IMR-90 (cell line): ENCODE measurements around the gene TEDC1. TPM values are rescaled to one million over a fixed set of nuclear protein-coding genes. Genes with fewer than 3 reads are reported as not detected.

Experiments used
- ATAC-seq: fragments of 200-7000 bp; cut with Tn5 transposase; 2 replicates; pipeline ENCODE4 v1.9.1; 2020; ENCODE audit warnings: low read depth, mild to moderate bottlenecking, moderate library complexity
- BruUV-seq: library from RNA; stranded (reverse); fragments of 400-500 nt; replicated peaks from 2 replicates; lab custom pipeline; 2021; lab: Mats Ljungman, UMichigan
- CTCF ChIA-PET: fragments of 300-600 bp; formaldehyde crosslinking; extraction: SDS; loops from one replicate; lab custom pipeline; 2021; ENCODE audit warnings: antibody characterized with exemption; lab: Yijun Ruan, JAX
- POLR2A ChIA-PET: fragments of 300-600 bp; sonication (Branson Sonifier 250); formaldehyde crosslinking; loops from one replicate; lab custom pipeline; 2022; ENCODE audit warnings: antibody characterized with exemption; ENCODE audit not compliant: unreplicated experiment; lab: Charles Lee
- DNase-seq: peaks from one replicate; pipeline ENCODE4 v3.0.0; 2013
- H2AFZ ChIP-seq: replicated peaks from 2 replicates; pipeline ENCODE3; 2013; ENCODE audit warnings: low read length, mild to moderate bottlenecking; ENCODE audit not compliant: poor library complexity
- H2AK5ac ChIP-seq: 2 replicates; pipeline ENCODE4 v1.6.1; 2013; ENCODE audit warnings: low read depth, low read length, inconsistent platforms
- H2AK9ac ChIP-seq: replicated peaks from 2 replicates; pipeline ENCODE3; 2013; ENCODE audit warnings: mild to moderate bottlenecking, low read depth, low read length, moderate library complexity; ENCODE audit not compliant: poor library complexity
- H2BK120ac ChIP-seq: 2 replicates; pipeline ENCODE4 v1.6.1; 2013; ENCODE audit warnings: low read depth, low read length, inconsistent platforms
- H2BK15ac ChIP-seq: 3 replicates; pipeline ENCODE4 v1.6.1; 2013; ENCODE audit warnings: low read depth, low read length, inconsistent platforms
- H2BK20ac ChIP-seq: 2 replicates; pipeline ENCODE4 v1.6.1; 2013; ENCODE audit warnings: low read depth, mild to moderate bottlenecking, inconsistent platforms, low read length, moderate library complexity
- H2BK5ac ChIP-seq: 2 replicates; pipeline ENCODE4 v1.6.1; 2013; ENCODE audit warnings: mild to moderate bottlenecking, low read depth, low read length, inconsistent platforms; ENCODE audit not compliant: poor library complexity, severe bottlenecking
- H3K14ac ChIP-seq: replicated peaks from 2 replicates; pipeline ENCODE4 v1.6.1; 2013; ENCODE audit warnings: low read depth, low read length, inconsistent platforms
- H3K18ac ChIP-seq: 2 replicates; pipeline ENCODE4 v1.6.1; 2013; ENCODE audit warnings: low read depth, low read length, control low read depth
- H3K23ac ChIP-seq: 2 replicates; pipeline ENCODE4 v1.6.1; 2013; ENCODE audit warnings: low read depth, low read length, inconsistent platforms
- H3K27ac ChIP-seq: 2 replicates; pipeline ENCODE4 v1.5.1; 2013; ENCODE audit warnings: mild to moderate bottlenecking, control low read depth, low read length; ENCODE audit not compliant: insufficient read depth
- H3K27me3 ChIP-seq: 2 replicates; pipeline ENCODE4 v1.6.1; 2013; ENCODE audit warnings: low read length; ENCODE audit not compliant: control insufficient read depth, insufficient read depth
- H3K36me3 ChIP-seq: 2 replicates; pipeline ENCODE4 v1.6.1; 2013; ENCODE audit warnings: low read length, mixed read lengths; ENCODE audit not compliant: control insufficient read depth, insufficient read depth
- H3K4ac ChIP-seq: 2 replicates; pipeline ENCODE4 v1.6.1; 2013; ENCODE audit warnings: low read depth, low read length, inconsistent platforms
- H3K4me1 ChIP-seq: 2 replicates; pipeline ENCODE4 v1.6.1; 2013; ENCODE audit warnings: low read length, mixed read lengths; ENCODE audit not compliant: control insufficient read depth, insufficient read depth
- H3K4me2 ChIP-seq: 2 replicates; pipeline ENCODE4 v1.6.1; 2013; ENCODE audit warnings: low read depth, mild to moderate bottlenecking, control low read depth, low read length, moderate library complexity
- H3K4me3 ChIP-seq: 2 replicates; pipeline ENCODE4 v1.5.1; 2013; ENCODE audit warnings: low read depth, mild to moderate bottlenecking, control low read depth, low read length, moderate library complexity; ENCODE audit not compliant: insufficient read depth
- H3K56ac ChIP-seq: 2 replicates; pipeline ENCODE4 v1.6.1; 2013; ENCODE audit warnings: low read length, inconsistent platforms; ENCODE audit not compliant: insufficient read depth; ENCODE audit errors: extremely low read depth
- H3K79me1 ChIP-seq, 2 experiments: 2 replicates each; pipeline ENCODE4 v1.6.1; 2013; ENCODE audit warnings: low read length in 2 of 2, inconsistent platforms in 1 of 2, low read depth in 1 of 2
- H3K9ac ChIP-seq: 2 replicates; pipeline ENCODE4 v1.6.1; 2013; ENCODE audit warnings: low read depth, low read length, control low read depth
- H3K9me1 ChIP-seq: 2 replicates; pipeline ENCODE4 v1.6.1; 2013; ENCODE audit warnings: low read length, inconsistent platforms; ENCODE audit not compliant: insufficient read depth
- H3K9me3 ChIP-seq: 2 replicates; pipeline ENCODE4 v1.6.1; 2013; ENCODE audit warnings: low read length; ENCODE audit not compliant: control insufficient read depth, insufficient read depth
- H4K20me1 ChIP-seq: 2 replicates; pipeline ENCODE4 v1.6.1; 2013; ENCODE audit warnings: low read length, inconsistent platforms; ENCODE audit not compliant: insufficient read depth
- H4K5ac ChIP-seq: 2 replicates; pipeline ENCODE4 v1.6.1; 2013; ENCODE audit warnings: mild to moderate bottlenecking, low read depth, low read length, control low read depth
- H4K8ac ChIP-seq, 2 experiments: 2 replicates each; pipeline ENCODE4 v1.6.1; 2013; ENCODE audit warnings: low read depth in 2 of 2, low read length in 2 of 2, control low read depth in 1 of 2, inconsistent platforms in 1 of 2
- H4K91ac ChIP-seq: 2 replicates; pipeline ENCODE4 v1.6.1; 2013; ENCODE audit warnings: low read depth, low read length, inconsistent platforms; ENCODE audit not compliant: insufficient read depth
- CEBPB ChIP-seq: IDR thresholded peaks from 2 replicates; pipeline ENCODE4 v1.6.1; 2012; ENCODE audit warnings: low read depth, low read length, improper control_type of control experiment
- FOS ChIP-seq: fragments of 150-350 bp; IDR thresholded peaks from 2 replicates; pipeline ENCODE4 v1.6.1; 2016; ENCODE audit warnings: low read depth, low read length
- RAD21 ChIP-seq: IDR thresholded peaks from 2 replicates; pipeline ENCODE4 v1.6.1; 2012; ENCODE audit warnings: low read length, improper control_type of control experiment
- RCOR1 ChIP-seq: IDR thresholded peaks from 2 replicates; pipeline ENCODE4 v1.6.1; 2012; ENCODE audit warnings: mild to moderate bottlenecking, low read length, improper control_type of control experiment; ENCODE audit not compliant: insufficient replicate concordance
- SMC3 ChIP-seq: fragments of 150-350 bp; IDR thresholded peaks from 2 replicates; pipeline ENCODE4 v1.6.1; 2016; ENCODE audit warnings: low read depth, mild to moderate bottlenecking, antibody characterized with exemption, low read length, moderate library complexity
- WGBS, 2 experiments: methylation state at CpG; one replicate each; pipeline versions ENCODE4 v1.1.5 to v1.1.7; 2013; ENCODE audit warnings: missing lambda C conversion rate in 2 of 2; ENCODE audit not compliant: insufficient read length in 1 of 2; ENCODE audit errors: extremely low coverage in 2 of 2; 5-methylcytosine and 5-hydroxymethylcytosine counted together
- dilution Hi-C: fragments of 300-500 bp; cut with HindIII; formaldehyde crosslinking; loops from one replicate; pipeline ENCODE4 v1.14.3; 2018; ENCODE audit warnings: low sequenced_read_pairs; ENCODE audit not compliant: unreplicated experiment
- in situ Hi-C: fragments of 300-500 bp; cut with MboI; formaldehyde crosslinking; loops from 3 replicates; pipeline ENCODE4 v1.14.3; 2019; ENCODE audit warnings: low sequenced_read_pairs, inconsistent platforms, mixed read lengths
- intact Hi-C: fragments of 100-400 bp; cut with micrococcal nuclease; formaldehyde crosslinking; loops from 2 replicates; pipeline ENCODE4 v1.10.0; 2022
- polyA plus RNA-seq, 3 experiments: library from polyadenylated mRNA; depleted of rRNA; stranded (reverse); fragments of >200 nt; gene quantifications; 2 replicates each; pipeline ENCODE4 v1.2.3, GENCODE V29; 2012; ENCODE audit warnings: low replicate concordance in 1 of 3
- total RNA-seq: library from RNA; depleted of rRNA; stranded (reverse); fragments of >200 nt; gene quantifications from 2 replicates; pipeline ENCODE4 v1.2.3, GENCODE V29; 2012
- TF ChIP-seq, protein P1 (sequence below): fragments of 150-350 bp; IDR thresholded peaks from 2 replicates; pipeline ENCODE4 v1.6.1; 2017; ENCODE audit warnings: mild to moderate bottlenecking, antibody characterized with exemption, low read length, low read depth

TEDC1 gene
- total and polyA plus RNA-seq, 2 of the 4 experiments (the other 2 are of a cell fraction), result 5.7 to 6.4 TPM

DNA sequence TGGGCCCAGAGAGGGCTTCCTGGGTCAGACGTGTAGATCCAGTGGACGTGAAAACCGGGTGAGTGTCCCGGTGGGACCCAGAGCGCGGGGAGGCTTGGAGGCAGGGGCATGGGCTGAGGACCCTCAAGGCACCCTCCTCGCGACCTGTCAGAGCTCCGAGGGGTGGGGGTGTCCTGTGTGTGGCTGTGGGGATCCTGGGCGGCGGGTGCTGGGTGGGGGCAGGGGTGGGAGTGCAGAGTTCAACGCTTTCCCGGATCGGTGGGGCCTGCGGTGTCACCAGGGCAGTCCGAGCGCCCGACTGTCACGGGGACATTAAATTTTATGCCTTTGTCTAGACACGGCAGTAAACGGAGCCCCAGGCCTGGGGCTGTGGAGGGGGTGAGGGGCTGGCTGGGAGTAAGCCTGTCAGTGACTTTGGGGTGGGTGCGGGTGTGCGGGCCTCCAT is 36.4 kb downstream of the TEDC1 start:
- H2BK15ac ChIP-seq, result no peak overlapping the region
- peak overlapping the region; percentile 85 for H2AK9ac ChIP-seq
- peaks cover 9% of the 10 kb centered on the region; the same call in 1 of the 2 replicates for H3K4me1 ChIP-seq
- peak overlapping the region; percentile 96 for H2AFZ ChIP-seq
- H2BK20ac ChIP-seq, result no peak overlapping the region
- TF ChIP-seq RCOR1 (no peak), RAD21 (no peak), SMC3 (no peak), CEBPB (no peak), FOS (no peak)
- TF ChIP-seq, protein P1, sequence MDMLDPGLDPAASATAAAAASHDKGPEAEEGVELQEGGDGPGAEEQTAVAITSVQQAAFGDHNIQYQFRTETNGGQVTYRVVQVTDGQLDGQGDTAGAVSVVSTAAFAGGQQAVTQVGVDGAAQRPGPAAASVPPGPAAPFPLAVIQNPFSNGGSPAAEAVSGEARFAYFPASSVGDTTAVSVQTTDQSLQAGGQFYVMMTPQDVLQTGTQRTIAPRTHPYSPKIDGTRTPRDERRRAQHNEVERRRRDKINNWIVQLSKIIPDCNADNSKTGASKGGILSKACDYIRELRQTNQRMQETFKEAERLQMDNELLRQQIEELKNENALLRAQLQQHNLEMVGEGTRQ, result no peak
- H4K8ac ChIP-seq, result peak overlapping the region in 1 of 2 experiments; percentile 88; a peak in 1 of 4 replicates
- no peak overlapping the region for H3K27ac ChIP-seq
- ChIA-PET CTCF (no interaction called here), POLR2A (no interaction called here)
- no peak overlapping the region for H2BK5ac ChIP-seq
- H3K18ac ChIP-seq, result no peak overlapping the region
- no peak for DNase-seq
- peak overlapping the region; percentile 57 for H3K4me3 ChIP-seq
- H3K23ac ChIP-seq, result no peak overlapping the region
- peak overlapping the region; percentile 83 for H3K4me2 ChIP-seq
- H3K9ac ChIP-seq, result no peak overlapping the region
- no peak for ATAC-seq
- H3K36me3 ChIP-seq, result no peaks in the 10 kb centered on the region
- no peak overlapping the region for H2BK120ac ChIP-seq
- H2AK5ac ChIP-seq, result no peak overlapping the region; the same call in 1 of the 2 replicates
- H3K4ac ChIP-seq, result no peak overlapping the region
- H4K5ac ChIP-seq, result no peak overlapping the region
- H3K56ac ChIP-seq, result no peak overlapping the region
- H3K9me3 ChIP-seq, result no peaks in the 10 kb centered on the region
- H3K27me3 ChIP-seq, result no peaks in the 10 kb centered on the region; the same call in 1 of the 2 replicates
- H4K20me1 ChIP-seq, result 0 out of 2 replicates have a peak, but pooled peaks cover 3% of the 10 kb centered on the region
- dilution Hi-C loops, result no loop called here
- H3K9me1 ChIP-seq, result no peaks in the 10 kb centered on the region
- H4K91ac ChIP-seq, result no peak overlapping the region
- H3K14ac ChIP-seq, result 0 out of 2 replicates have a peak overlapping the region, but pooled peaks have one; percentile 3
- H3K79me1 ChIP-seq, result no peaks in the 10 kb centered on the region
- BruUV-seq, result no TSS peak
- in situ Hi-C loops, result no loop called here
- intact Hi-C loops, result loop anchor here (5.0 kb wide), 1 partner anchor 35 kb away; the partner anchor contains the start of gene TEDC1
- WGBS, 2 experiments, result 38% methylated on average over 20 of the region's 23 CpGs; no CpG with 5 or more reads in 1 of the 2 experiments
